NOMO-1 treated with DMSO at 0.1 percent for 48 hours (cell line): ENCODE results near the gene TOGARAM2.

Source experiments
- DNase-seq: peaks from one replicate; lab custom pipeline; 2025; ENCODE audit not compliant: unreplicated experiment; lab: John Stamatoyannopoulos, UW

TOGARAM2 gene

DNA sequence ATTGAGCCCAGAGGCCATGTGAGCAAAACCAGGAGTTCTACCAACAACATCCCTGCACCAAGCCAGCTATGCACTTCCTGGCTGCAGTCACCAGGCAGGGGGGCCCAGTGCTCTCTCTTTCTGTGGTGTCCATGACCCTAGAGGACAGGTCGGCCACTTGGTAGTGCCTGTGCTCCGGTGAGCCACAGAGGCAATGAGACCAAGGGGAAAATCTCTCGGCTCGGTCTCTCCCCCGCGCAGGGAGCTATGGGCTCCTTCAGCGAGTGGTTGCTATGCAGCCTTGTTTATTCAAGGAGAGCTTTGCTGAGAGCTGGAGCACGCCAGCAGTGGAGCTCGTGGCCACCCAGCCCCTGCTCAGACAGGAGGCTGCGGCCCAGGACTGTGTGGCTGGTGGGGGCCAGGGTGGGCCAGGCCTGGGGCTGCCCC, at the start of gene TOGARAM2:
Gene TOGARAM2, plus strand, starts transcription at position 283 of the 426 bp plus-strand sequence. CDS start 13,537 bp downstream, outside the sequence.
- no peak for DNase-seq

- DNase-seq = no peak
Measured at GRCh38 chr2:28934769-28935168, 46.3 kb upstream of the TOGARAM2 start.

DNA sequence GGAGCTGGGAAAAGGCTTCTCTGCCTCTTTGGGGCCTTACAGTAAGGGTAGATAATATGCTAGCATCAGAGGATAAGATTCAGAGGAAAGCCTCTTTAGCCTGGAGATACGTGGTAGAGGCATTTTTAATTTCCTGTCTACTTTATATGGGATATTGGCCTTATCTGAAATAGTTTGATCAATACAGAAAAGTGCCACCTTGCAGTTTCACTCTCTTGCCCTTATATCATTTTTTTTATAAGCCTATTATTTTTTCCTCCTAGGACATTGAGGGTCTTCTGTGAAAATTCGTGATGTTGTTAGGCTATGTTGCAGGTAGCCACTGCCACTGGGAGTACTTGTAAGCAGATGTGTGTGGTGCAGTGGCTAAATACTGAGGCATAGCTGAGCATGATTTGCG, 40.1 kb upstream of the TOGARAM2 start:
- no peak for DNase-seq

GRCh38 chr2:28944535-28945248, 36.4 kb upstream of the TOGARAM2 start:
- no peak for DNase-seq

DNA sequence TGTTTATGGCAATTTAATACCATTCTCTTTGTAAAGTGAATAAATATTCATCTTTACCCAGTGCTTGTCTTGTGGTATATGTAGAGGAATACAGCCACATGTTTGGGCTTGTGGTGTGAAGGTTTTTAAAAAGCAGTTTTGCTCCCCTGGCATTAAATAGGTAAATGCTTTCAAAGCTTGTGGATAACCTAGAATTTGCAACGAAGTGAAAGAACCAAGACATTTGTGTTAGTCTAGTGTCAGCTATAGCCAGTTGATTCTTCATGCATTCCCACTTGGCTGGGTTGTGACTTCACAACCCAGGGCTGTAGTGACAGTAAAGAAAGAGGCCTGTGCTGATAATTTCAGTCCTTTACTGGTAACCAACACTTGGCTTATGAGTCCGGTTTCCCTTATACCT, 32.9 kb upstream of the TOGARAM2 start:
- DNase-seq = no peak

- no peak for DNase-seq
Measured at GRCh38 chr2:28949190-28949589, 31.9 kb upstream of the TOGARAM2 start.

DNA sequence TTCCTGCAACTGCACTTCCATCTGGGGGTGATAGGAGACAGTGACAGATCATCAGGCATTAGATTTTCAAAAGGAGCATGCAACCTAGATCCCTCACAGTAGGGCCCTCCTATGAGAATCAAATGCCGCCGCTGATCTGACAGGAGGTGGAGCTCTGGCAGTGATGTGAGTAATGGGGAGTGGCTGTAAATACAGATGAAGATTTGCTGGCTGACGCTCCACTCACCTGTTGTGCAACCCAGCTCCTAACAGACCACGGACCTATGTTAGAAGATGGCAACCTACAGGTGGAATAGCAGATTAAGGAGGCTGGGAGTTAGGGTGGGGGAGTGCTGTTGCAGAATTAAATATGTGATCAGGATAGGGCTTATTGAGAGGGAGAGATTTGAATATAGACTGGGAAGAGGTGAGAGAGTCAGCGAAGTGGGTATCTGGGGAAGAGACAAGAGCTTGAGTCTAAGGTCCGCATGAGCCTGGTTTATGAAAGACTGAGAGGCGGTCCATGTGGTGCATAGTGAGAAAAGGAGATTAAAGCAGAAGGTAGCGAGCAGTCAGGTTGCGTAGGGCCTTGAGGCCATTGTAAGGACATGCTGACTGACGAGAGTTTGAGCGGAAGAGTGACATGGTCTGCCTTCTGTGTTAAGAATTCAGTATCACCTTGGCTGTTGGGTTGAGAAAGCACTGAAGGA, 31.3 kb upstream of the TOGARAM2 start:
- no peak for DNase-seq

DNA sequence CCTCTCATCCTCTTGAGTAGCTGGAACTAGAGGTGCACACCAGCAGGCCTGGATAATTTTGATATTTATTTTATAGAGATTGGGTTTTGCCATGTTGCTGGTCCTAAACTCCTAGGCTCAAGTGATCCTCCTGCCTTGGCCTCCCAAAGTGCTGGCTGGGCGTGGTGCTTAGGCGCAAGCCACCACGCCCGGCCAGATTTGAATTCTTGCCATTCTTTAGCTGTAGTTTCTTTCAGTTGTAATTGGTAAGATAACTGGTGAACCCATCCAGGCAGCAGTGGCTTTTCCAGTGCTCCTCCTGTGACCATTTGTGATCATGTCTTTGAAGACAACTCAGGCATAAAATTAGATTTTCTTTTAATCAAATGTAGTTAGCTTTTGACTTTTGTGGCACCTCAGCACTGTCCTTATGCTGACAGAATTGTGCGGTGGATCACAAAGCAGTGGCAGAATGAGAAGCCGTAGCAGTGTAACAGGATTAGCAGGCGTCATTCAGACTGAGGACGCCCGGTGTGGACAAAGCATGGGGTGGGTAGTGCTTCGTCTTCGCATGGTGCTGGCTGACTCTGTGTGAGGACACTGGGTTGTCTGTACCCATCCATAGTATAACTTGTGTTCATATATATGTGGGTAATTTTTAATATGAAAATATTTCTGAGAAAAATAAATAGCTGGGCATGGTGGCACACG, 30.0 kb upstream of the TOGARAM2 start:
- DNase-seq = no peak

DNA sequence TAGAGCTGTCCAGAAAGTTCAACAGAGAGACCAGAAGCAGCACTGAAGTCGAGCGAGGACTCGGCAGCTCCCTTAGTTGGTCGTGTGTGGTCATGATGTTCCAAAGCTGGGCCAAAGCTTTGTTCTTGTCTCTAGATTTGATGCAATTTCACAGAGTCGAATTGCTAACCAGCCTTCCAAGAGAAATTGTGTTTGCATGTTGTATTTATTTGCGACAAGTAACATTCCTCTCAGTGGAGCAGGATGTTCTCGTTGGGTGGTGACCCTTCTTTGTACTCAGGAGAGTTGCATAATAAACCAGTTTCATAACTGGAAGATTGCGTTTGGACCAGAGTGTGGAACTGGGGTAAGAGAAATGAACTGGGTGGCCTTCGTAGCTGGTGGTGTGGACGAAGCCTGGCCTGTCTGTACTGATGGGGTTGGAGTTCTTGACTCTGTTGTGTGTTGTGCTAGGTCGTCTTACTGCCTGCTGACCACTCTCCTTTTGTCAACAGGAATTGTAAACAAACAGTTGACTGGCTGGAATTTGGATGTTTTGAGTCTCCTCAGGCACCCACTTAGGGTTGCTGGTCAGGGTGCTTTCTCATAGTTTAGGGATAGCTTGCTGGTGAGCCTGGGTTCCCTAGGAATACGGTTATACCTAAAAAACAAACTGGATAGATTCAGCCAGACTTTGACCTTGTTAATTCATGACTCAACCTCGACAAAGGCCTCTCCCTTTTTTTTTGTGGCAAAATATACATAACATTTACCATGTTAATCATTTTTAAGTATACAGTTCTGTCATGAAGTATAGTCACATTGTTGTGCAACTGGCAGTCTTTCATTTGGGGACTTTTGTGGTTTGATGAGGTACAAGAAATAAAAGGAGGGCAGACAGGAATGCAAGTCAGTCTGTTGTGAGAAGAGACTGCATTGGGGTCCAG, 28.9 kb upstream of the TOGARAM2 start:
- DNase-seq = peak; percentile 60

DNA sequence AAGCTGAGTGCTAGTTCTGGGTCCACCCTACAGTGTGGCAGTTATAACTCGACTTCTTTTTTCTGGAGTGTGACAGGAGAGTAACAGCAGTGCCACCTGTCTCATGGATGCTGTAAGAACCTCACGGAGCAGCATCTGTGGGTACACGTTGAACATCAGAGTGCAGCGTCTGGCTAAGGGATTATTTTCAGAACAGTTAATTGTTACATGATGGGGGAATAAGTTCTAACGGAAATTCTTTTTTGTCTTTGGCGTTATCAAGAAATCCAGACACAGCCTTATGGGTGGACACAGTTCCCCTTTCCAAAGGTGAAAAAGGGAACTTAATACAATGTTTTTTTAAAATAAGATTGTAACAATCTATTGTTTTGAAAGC, 28.3 kb upstream of the TOGARAM2 start:
- peak; percentile 43 for DNase-seq

DNA sequence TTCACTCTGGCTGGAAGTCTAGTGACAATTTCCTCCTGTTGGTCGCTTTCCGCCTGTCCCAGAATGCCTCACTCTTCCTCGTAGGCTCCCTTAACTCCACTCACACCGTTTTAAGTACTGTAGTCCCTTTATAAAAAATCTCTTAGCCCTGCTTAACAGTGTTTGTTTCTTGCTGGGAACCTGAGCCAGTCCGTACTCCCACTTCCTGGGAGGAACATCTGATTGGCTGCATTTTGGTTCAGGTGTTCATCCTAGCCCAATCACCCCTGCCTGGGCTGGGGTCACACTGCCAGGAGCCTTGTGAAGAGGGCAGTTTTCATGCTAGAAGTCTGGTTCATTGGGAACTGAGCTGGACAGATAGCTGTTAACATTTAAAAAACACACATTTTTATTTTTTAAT, 25.6 kb upstream of the TOGARAM2 start:
- no peak for DNase-seq

- no peak for DNase-seq
Measured at GRCh38 chr2:28956415-28956826, 24.7 kb upstream of the TOGARAM2 start.

GRCh38 chr2:28956890-28957289, 24.2 kb upstream of the TOGARAM2 start:
- DNase-seq = no peak

DNA sequence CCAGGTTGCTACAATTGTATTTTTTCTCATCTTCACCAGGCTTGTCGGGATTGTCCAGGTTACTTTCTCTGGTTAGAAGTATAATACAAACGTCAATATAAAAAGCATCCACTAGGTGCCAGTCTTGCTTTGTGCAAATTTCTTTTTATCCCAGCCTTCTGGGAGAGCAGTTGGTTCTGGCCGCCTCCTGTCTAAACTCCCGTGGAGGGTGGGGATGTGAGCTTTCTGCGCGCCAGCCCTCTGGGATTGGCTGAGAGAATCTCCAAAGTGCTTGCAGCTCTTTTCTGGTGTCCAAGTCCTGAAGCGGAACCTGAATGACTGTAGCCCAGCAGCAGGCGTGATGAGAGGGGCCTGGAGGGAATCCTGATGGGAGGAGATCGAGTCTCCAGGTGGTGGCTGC, 22.4 kb upstream of the TOGARAM2 start:
- peak; percentile 33 for DNase-seq

DNA sequence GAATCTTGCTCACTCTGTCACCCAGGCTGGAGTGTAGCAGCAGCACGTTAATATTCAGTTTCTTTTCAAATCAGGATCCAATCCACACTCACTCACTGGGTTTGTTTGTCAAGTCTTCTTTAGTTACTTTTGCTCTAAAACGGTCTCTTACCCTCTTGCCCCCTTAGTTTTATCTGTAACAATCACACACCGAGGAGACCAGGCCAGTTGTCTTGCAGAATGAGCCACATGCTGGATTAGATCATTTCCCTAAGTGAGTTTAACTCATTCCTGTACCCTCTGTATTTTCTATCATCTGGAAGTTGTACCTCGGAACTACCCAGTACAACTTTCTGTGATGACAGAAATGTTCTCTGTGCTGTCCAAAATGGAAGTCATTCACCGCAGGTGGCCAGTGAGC, 20.7 kb upstream of the TOGARAM2 start:
- no peak for DNase-seq

GRCh38 chr2:28962505-28962904, 18.6 kb upstream of the TOGARAM2 start:
- DNase-seq = no peak

DNA sequence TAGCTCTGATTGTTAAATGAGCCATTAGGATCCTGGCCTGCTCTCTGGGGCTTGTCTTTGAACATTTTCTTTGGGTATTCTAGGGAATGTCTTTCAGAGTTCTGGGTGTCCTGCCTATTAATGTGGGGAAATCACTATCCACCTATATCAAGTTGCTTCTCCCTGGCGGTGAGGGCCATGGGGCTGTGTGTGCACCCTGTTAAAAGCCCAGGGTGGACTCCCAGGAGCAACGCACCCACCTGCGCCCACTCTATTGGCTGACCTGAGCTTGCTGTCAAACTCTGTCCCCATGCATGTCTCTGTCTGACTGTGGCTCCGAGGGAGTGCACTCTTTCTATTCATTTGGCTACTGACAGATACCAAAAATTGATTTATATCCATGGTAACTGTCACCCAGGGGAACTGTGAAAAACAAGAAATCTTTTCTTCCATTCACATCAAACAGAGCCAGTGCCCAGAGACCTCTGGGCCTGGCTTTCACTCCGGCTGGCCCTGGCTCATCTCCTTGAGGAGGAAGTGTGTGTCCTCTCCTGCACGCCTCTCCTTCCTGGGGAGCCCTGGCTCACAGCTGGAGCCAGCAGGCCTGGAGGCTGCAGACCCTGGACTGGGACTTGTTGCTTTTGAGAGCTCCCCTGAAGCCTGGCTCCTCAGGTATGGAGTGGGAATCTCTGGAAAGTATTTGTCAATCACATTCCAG, 10.5 kb upstream of the TOGARAM2 start:
- DNase-seq = no peak

GRCh38 chr2:28972778-28973335, 8.2 kb upstream of the TOGARAM2 start:
- no peak for DNase-seq

- DNase-seq = no peak
Measured at GRCh38 chr2:28974252-28974651, 6.8 kb upstream of the TOGARAM2 start.

DNA sequence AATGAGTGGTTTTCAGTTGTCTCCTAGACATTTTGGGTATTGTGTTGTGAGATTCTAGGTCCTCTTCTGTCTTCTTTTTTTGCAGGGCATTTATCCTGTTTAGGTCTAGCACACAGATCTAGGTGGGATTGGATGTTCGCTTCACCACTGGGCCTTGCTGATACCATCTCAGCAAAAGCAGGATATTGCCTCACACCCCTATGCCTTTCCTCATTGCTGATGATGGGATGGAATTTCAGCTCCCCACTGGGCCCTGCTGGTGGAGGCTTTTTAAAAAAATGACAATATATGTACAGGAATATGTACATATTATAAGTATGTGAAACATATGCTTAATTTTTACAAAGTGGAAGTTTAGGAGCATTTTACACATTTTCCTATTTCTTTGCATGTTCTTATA, 5.4 kb upstream of the TOGARAM2 start:
- DNase-seq = no peak
